KMS-11 (cell line): ENCODE measurements around the gene LIN7B.

ENCODE experiments used
- H2AFZ ChIP-seq: fragments of 200-600 bp; sonication (generic); 2 replicates; pipeline ENCODE4 v1.6.1; 2016; ENCODE audit warnings: antibody characterized with exemption, mixed run types, low read depth
- H3K27ac ChIP-seq: fragments of 200-600 bp; sonication (generic); 2 replicates; pipeline ENCODE4 v1.6.1; 2016; ENCODE audit warnings: mild to moderate bottlenecking, mixed run types
- H3K27me3 ChIP-seq: fragments of 200-600 bp; sonication (generic); 2 replicates; pipeline ENCODE4 v1.6.1; 2017; ENCODE audit warnings: mild to moderate bottlenecking, low read depth, mixed run types, moderate library complexity; ENCODE audit not compliant: insufficient read depth
- H3K36me3 ChIP-seq: fragments of 200-600 bp; sonication (generic); 2 replicates; pipeline ENCODE4 v1.6.1; 2017; ENCODE audit warnings: mild to moderate bottlenecking, mixed run types; ENCODE audit not compliant: insufficient read depth
- H3K4me1 ChIP-seq: fragments of 200-600 bp; sonication (generic); 2 replicates; pipeline ENCODE4 v1.6.1; 2016; ENCODE audit warnings: mild to moderate bottlenecking, low read depth, mixed run types; ENCODE audit not compliant: poor library complexity, severe bottlenecking
- H3K4me2 ChIP-seq: fragments of 200-600 bp; sonication (generic); 2 replicates; pipeline ENCODE4 v1.7.0; 2016; ENCODE audit warnings: mild to moderate bottlenecking, mixed run types
- H3K4me3 ChIP-seq: fragments of 200-600 bp; sonication (generic); IDR thresholded peaks from 2 replicates; pipeline ENCODE4 v1.6.1; 2017; ENCODE audit warnings: low read depth, low read length, mixed read lengths; ENCODE audit not compliant: insufficient read depth
- H3K79me2 ChIP-seq: fragments of 200-600 bp; sonication (generic); 2 replicates; pipeline ENCODE4 v1.6.1; 2016; ENCODE audit warnings: low read depth, mixed run types; ENCODE audit not compliant: insufficient read depth
- H3K9ac ChIP-seq: fragments of 200-600 bp; sonication (generic); 2 replicates; pipeline ENCODE4 v1.6.1; 2016; ENCODE audit warnings: mild to moderate bottlenecking, mixed run types
- H4K20me1 ChIP-seq: fragments of 200-600 bp; sonication (generic); 2 replicates; pipeline ENCODE4 v1.6.1; 2016; ENCODE audit warnings: mild to moderate bottlenecking, mixed run types; ENCODE audit not compliant: insufficient read depth
- CTCF ChIP-seq: fragments of 200-600 bp; sonication (generic); conservative IDR thresholded peaks from 2 replicates; pipeline ENCODE4 v1.6.1; 2017; ENCODE audit warnings: low read depth, mild to moderate bottlenecking, antibody characterized with exemption, low read length, moderate library complexity, mixed read lengths

The LIN7B gene

DNA sequence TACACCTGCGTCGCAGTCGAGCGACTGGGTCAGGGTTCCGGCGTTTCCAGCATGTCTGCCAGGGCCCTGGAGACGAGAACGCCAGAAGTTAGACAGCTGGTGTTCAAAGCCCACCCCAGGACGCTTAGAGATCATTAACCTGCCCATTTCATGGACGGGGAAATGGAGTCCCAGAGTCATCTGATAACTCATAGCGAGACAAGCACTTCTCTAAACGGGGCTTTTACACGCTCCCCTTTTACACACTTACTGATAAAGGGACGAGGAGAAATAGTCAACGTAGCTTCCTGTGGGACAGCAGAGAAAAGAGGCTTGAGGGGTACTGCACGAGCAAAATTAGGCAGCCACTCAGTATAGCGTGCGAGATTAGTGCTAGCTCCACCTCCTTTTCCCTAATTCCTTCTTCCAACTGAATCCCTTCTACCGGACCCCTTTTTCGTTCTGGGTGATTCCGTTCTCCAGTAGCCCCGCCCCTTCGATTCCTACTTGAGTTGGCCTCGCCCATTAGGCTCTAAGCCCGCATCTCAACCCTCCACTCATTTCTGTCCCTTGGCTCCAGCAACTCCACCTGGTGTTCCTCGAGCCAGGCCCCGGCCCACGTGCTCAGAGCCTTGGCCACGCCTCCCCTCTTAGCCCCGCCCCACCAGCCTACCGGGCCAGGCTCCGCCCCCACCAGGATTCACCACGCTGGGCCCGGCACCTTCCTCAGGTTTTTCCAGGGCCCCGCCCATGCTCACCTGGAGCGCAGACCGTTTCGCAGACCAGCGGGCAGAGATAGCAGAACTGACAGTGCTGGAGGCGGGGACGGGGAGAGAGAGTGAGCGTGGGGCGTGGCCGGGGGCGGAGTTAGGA is 37.3 kb downstream of the LIN7B start:
- Histone ChIP-seq H3K4me1 (peaks cover 21% of the 10 kb centered on the region), H3K27ac (no peak overlapping the region), H2AFZ (0 out of 2 replicates have a peak overlapping the region, but pooled peaks have one; percentile 23), H3K4me2 (peak overlapping the region; percentile 100), H3K36me3 (no peaks in the 10 kb centered on the region), H3K9ac (no peak overlapping the region), H3K79me2 (no peaks in the 10 kb centered on the region), H3K27me3 (peaks cover 79% of the 10 kb centered on the region), H4K20me1 (no peaks in the 10 kb centered on the region), H3K4me3 (no peak overlapping the region)
- no peak for TF ChIP-seq CTCF

GRCh38 chr19:49152119-49152550 is 38.0 kb downstream of the LIN7B start:
- no peaks in the 10 kb centered on the region for H3K79me2 ChIP-seq
- H3K36me3 ChIP-seq, result no peaks in the 10 kb centered on the region
- H3K4me1 ChIP-seq, result peaks cover 21% of the 10 kb centered on the region
- H3K27me3 ChIP-seq, result peaks cover 74% of the 10 kb centered on the region
- no peak overlapping the region for H3K27ac ChIP-seq
- 0 out of 2 replicates have a peak overlapping the region, but pooled peaks have one; percentile 23 for H2AFZ ChIP-seq
- TF ChIP-seq CTCF, result no peak
- no peak overlapping the region for H3K9ac ChIP-seq
- peak overlapping the region; percentile 100 for H3K4me2 ChIP-seq
- H3K4me3 ChIP-seq, result no peak overlapping the region
- no peaks in the 10 kb centered on the region for H4K20me1 ChIP-seq

- Histone ChIP-seq H4K20me1 (no peaks in the 10 kb centered on the region), H3K4me3 (no peak overlapping the region), H3K9ac (no peak overlapping the region), H3K36me3 (no peaks in the 10 kb centered on the region), H3K27me3 (peaks cover 76% of the 10 kb centered on the region), H3K4me2 (no peak overlapping the region), H3K79me2 (no peaks in the 10 kb centered on the region), H3K27ac (no peak overlapping the region), H3K4me1 (peaks cover 32% of the 10 kb centered on the region), H2AFZ (no peak overlapping the region)
- no peak for TF ChIP-seq CTCF
These were observed 39.1 kb downstream of the LIN7B start for GRCh38 chr19:49153167-49153809.

- H3K79me2 ChIP-seq, result no peaks in the 10 kb centered on the region
- no peak overlapping the region for H3K4me2 ChIP-seq
- no peak overlapping the region for H2AFZ ChIP-seq
- H3K36me3 ChIP-seq, result no peaks in the 10 kb centered on the region
- no peaks in the 10 kb centered on the region for H4K20me1 ChIP-seq
- no peak for TF ChIP-seq CTCF
- H3K27ac ChIP-seq, result no peak overlapping the region
- peaks cover 81% of the 10 kb centered on the region for H3K27me3 ChIP-seq
- no peak overlapping the region for H3K4me3 ChIP-seq
- H3K9ac ChIP-seq, result no peak overlapping the region
- H3K4me1 ChIP-seq, result peaks cover 27% of the 10 kb centered on the region
These were observed 40.1 kb downstream of the LIN7B start for GRCh38 chr19:49154279-49154678.
